GM12872 (cell line): ENCODE results near the gene SAYSD1.

Source experiments
- TF ChIP-seq, protein P1 (sequence below): IDR thresholded peaks from 3 replicates; pipeline ENCODE4 v1.5.1; 2011; ENCODE audit warnings: low read depth, mild to moderate bottlenecking, low read length, moderate library complexity; ENCODE audit not compliant: insufficient read depth

Gene SAYSD1

DNA sequence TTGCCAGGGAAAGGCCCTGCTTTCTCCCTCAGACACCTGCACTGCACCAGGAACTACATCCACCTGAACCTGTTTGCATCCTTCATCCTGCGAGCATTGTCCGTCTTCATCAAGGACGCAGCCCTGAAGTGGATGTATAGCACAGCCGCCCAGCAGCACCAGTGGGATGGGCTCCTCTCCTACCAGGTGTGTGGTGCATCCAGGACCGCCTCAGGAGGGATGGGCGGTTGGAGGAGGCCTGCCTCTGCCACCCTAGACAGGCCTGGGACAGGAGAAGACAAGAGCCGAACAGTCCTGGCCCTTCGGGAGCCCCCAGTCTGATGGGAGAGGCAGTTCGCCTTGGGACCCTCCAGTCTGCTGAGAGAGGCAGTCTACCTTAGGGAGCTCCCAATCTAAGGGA, 42.2 kb downstream of the SAYSD1 start:
- TF ChIP-seq, protein P1, sequence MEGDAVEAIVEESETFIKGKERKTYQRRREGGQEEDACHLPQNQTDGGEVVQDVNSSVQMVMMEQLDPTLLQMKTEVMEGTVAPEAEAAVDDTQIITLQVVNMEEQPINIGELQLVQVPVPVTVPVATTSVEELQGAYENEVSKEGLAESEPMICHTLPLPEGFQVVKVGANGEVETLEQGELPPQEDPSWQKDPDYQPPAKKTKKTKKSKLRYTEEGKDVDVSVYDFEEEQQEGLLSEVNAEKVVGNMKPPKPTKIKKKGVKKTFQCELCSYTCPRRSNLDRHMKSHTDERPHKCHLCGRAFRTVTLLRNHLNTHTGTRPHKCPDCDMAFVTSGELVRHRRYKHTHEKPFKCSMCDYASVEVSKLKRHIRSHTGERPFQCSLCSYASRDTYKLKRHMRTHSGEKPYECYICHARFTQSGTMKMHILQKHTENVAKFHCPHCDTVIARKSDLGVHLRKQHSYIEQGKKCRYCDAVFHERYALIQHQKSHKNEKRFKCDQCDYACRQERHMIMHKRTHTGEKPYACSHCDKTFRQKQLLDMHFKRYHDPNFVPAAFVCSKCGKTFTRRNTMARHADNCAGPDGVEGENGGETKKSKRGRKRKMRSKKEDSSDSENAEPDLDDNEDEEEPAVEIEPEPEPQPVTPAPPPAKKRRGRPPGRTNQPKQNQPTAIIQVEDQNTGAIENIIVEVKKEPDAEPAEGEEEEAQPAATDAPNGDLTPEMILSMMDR = no peak

DNA sequence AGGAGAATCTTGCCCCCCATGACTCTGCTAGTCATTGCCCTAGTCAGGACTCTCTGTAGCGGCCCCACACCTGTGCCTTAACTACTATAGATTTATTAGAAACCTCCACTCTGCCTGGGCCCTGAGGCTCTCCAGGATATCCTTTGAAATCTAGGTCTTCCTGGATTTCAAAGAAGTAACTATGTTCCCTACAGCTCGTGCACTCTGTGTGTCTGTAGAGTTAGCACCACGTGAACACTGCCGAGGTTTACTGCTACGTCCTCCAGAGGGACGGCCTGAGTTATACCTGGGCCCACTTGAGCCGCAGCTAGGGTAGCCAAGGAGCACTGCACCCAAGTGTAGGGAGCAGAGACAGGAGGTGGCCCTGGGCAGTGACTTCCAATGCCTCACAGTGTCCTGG, 46.6 kb downstream of the SAYSD1 start:
- TF ChIP-seq, protein P1 = no peak

DNA sequence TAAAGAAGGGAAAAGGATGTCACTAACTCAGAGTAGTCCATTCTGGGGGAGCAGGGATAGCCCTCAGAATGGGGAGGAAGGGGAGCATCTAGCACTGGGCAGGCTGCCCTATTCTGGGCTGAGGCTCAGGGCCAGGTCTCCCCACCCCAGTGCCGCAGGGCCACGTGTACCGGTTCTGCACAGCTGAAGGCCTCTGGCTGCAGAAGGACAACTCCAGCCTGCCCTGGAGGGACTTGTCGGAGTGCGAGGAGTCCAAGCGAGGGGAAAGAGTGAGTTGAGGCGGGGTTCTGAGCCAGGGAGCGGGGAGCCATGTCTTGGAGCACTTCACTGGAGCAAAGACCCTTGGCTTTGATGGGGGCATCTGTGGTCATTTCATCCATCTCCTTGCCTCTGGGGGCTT, 49.4 kb downstream of the SAYSD1 start:
- TF ChIP-seq, protein P1 = no peak

DNA sequence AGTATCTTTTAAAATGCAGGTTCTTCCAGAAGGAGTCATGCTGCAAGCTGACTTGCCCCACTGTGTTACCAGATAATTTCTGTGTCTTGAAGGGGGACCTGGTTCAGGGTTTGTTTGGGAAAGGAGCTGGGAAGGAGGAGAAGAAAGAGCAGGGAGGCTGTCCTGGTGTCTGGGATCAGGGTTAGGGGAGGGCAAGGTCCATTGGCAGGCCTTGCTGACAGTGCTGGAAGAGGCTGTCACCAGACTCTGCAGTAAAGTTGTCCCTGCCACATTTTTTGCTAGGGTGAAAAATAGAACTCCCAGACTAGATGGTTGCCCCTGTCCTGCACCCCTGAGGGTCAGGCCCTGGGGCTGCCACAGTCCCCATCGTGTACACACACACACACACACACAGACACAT, 51.5 kb downstream of the SAYSD1 start:
- TF ChIP-seq, protein P1 = no peak

DNA sequence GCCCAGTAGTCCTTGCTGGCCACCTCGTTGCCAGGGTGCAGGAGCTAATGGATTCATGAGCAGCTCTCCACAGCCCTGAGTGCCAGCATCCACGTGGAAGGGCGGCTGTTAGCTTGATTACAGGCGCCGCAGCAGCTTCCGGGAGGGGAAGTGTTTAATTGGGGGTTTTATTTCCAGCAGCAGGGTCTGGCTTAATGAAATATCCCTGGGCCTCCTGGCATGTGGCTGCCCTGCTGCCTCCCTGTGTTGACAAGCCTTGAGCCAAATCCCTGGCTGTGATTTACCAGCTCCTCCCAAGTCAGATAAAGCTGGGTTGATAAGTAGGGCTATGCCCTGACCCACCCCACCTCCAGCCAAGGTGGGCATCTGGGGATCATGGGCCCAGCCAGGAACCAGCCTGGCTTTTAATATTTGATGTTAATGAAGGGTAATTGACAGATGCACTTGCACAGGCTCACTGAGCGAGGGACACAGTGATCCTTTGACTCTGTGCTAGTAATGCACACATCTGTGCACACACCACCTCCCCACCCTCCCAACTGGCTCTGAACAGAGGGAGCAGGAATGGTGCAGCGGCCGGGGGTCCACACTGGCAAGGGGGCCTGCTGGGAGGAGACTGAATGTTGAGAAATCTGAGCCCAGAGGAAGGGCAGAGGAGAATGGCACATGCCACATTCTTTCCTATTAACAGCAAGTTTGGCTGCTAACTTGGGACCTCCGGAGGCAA, 52.8 kb downstream of the SAYSD1 start:
- TF ChIP-seq, protein P1 = no peak

DNA sequence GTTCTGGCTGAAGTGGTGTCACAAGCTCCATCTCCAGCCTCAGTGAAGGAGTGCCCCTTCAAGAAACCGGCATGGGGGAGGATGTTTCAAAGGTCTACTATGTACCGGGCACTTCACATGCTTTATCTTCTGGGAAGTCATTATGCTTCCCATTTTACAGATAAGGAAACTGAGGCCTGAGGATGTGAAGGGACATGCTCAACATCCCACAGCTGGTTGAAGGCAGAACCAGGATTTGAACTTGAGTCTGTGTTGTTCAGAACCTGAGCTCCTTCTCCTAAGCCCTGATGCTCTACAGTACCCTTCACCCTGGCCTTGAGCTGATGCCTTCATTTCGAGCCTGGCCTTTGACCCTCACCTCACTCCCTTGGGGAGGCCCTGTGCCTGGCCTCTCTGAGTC, 53.4 kb downstream of the SAYSD1 start:
- TF ChIP-seq, protein P1 = no peak

DNA sequence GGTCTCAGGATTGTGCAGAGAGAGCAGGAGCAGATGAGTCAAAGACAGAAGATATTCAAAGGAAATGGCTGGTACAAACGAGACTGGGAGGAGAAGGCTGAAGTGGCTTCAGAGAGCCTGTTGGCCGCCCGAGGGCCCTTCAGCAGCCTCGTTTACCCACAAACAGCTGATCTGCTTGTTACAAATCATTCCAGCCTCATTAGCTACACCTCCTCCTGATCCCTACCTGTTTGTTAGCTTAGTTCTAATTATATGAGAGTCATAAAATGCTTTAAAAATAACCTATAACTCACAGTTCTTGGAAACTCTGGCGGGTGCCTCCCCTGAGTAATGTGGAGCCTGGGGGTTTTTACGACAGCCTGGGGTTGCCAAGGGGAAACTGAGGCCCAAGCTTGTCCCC, 53.8 kb downstream of the SAYSD1 start:
- TF ChIP-seq, protein P1 = no peak
